ENCODE results near the gene FGFR2.

The FGFR2 gene

DNA sequence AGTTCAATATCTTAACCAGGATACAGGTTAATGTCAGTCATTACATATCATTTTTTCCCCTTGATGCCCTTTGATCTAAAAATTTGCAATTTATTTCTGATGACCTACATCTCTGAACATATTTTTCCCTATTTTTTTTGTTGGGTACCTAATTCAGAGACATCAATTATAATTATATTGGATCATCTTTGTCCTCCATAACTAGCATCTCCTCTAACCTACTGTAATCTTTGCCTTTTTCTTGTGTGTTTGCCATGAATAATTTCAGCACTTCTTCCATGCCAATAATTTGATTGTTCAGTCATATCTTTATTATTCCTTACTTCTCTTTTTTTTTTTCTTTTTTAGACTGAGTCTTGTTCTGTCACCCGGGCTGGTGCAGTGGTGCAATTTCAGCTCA is 39.2 kb upstream of the FGFR2 start:
- no peak for DNase-seq (ENCODE audit: extremely low read depth, low read depth)
- TF ChIP-seq, protein P1, sequence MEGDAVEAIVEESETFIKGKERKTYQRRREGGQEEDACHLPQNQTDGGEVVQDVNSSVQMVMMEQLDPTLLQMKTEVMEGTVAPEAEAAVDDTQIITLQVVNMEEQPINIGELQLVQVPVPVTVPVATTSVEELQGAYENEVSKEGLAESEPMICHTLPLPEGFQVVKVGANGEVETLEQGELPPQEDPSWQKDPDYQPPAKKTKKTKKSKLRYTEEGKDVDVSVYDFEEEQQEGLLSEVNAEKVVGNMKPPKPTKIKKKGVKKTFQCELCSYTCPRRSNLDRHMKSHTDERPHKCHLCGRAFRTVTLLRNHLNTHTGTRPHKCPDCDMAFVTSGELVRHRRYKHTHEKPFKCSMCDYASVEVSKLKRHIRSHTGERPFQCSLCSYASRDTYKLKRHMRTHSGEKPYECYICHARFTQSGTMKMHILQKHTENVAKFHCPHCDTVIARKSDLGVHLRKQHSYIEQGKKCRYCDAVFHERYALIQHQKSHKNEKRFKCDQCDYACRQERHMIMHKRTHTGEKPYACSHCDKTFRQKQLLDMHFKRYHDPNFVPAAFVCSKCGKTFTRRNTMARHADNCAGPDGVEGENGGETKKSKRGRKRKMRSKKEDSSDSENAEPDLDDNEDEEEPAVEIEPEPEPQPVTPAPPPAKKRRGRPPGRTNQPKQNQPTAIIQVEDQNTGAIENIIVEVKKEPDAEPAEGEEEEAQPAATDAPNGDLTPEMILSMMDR (IDR thresholded peaks at IDR 0.05; ENCODE audit: low read depth, low read length, missing control alignments) = no peak
- no peak overlapping the region for H3K4me3 ChIP-seq (replicated peaks; ENCODE audit: low read depth, low read length)

DNA sequence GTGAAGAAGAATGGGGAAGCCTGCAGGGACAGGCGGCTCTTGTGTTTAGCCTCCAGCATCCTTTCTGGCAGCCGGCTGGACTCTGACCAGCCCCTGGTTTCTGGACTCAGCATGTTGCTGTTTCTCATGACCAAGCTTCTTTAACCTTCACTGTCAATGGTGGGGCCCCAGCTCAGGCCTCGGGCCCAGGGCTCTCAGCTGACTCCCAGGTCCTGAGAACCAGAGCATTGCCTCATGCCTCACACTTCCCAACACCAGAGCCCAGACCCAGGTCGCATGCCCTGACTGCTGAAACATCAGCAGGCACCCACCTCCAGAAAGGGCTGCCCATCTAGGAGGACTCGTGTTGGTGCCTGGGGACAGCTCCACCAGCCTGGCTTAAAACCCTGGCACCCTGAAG is 34.8 kb upstream of the FGFR2 start:
- no peak overlapping the region for H3K4me3 ChIP-seq (replicated peaks; ENCODE audit: low read depth, low read length)
- no peak for DNase-seq (ENCODE audit: extremely low read depth, low read depth)
- TF ChIP-seq, protein P1 (IDR thresholded peaks at IDR 0.05; ENCODE audit: low read depth, low read length, missing control alignments) = no peak

DNA sequence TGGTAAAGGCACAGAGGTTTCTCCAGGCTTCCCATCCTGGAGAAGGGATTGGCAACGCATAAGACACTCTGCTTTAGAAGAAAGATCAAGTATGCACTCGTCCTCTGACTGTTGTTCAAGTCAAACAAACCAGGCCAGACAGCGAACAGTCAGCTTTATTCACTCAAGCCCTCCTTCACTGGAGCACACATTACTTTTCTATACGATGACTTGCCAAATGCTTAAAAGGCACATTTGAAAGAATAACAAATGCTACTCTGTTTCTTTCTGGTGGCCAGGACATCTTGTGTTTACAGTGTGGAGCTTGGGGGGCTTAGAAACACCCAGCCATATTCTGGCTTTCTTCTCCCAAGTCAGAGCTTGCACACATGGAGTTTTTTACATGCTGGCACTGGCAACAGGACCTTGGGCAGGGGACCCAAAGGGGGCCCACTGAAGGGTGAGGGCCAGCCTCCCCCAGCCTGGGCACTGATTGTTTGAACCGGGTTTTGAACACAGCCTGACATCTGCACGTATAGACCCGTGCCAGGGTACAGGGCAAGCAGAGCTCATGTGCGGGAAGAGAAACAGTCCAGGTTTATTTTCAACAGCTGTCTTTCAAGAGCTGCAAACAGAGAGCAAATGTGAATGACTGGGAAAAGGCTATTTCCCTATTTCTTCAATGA is 33.3 kb upstream of the FGFR2 start:
- TF ChIP-seq, protein P1 (IDR thresholded peaks at IDR 0.05; ENCODE audit: low read depth, low read length, missing control alignments) = no peak
- DNase-seq (ENCODE audit: extremely low read depth, low read depth) = no peak
- H3K4me3 ChIP-seq (replicated peaks; ENCODE audit: low read depth, low read length) = no peak overlapping the region

DNA sequence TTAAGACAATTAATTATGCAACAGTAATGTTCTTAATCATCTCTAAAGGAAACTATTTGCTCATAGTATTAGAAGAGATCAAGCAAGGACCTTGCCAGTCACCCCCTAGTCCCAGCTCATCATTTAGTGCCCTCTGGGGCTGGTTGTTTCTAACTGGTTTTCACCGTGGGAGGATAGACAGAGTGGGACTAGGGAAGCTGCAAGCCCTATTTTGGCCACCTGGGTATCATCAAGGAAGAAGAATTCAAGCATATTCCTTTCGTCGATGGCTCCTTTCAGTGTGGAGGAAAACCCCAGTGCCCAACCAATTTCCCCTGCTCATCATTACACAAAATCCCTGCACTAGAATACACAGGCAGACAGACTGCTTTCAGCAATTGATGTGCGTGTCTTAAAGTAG is 30.6 kb upstream of the FGFR2 start:
- TF ChIP-seq, protein P1 (IDR thresholded peaks at IDR 0.05; ENCODE audit: low read depth, low read length, missing control alignments) = no peak
- no peak overlapping the region for H3K4me3 ChIP-seq (replicated peaks; ENCODE audit: low read depth, low read length)
- no peak for DNase-seq (ENCODE audit: extremely low read depth, low read depth)

DNA sequence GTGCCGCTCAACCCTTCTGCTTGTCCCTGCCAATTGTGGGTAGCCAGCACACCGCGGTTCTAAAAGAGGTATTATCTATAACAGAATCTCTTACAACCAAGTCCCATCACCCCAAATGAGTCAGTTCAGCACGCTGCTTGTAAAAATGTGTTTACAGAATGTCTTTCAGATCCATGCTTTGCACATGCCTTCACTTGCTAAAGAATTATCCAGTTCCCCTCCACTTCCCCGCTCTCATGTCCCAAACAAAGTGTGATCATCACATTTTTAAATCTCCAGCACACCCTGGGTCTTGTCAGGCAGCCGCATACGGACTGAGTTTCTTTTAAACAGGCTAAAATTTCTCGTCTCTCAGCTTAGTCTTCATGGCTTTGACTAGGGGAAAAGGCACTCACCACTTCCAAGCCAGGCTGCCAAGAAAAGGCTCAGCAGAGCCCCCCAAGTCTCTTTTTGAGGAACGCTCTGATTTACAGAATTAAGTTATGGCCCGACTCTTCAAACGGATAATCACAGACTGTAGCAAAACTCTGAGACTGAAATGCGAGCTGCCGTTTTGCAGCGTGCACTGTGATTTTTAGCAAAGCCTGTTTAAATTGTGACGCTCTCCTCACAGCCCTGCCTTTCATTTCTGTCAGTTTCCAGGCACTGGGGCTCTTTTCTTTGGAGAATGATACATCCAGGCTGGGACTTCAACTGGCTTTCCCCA is 29.8 kb upstream of the FGFR2 start:
- peak; percentile 4 for DNase-seq (ENCODE audit: extremely low read depth, low read depth)
- TF ChIP-seq, protein P1 (IDR thresholded peaks at IDR 0.05; ENCODE audit: low read depth, low read length, missing control alignments) = no peak
- no peak overlapping the region for H3K4me3 ChIP-seq (replicated peaks; ENCODE audit: low read depth, low read length)

DNA sequence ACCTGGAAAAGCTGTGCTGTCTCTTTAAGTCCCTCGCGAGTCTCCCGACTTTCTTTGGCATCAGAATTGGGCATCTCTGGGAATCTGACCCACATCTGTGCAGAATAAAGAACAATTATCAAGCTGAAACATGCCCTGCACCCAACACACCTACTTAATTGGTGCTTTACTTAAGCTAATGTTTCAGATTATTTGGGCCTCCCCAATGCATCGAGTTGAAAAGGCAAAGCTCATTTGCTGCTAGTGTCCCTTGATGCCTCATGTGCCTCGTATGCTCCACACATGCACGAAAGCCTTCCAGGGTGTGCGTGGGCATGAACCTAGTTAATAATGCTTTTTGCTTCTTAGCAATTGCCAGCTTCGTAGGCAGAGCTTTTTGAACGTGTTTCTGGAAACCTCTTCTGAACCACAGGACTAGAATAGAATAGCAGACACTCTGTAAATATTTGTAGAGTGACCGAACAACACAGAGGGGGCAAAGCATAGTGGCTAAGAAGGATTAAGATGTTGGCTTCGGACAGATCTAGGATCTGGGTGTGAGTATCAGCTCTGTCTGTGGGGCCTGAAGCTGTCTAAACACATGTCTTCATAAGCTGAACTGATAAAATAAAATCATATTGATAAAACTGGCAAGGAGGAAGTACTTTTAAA is 26.7 kb upstream of the FGFR2 start:
- DNase-seq (ENCODE audit: extremely low read depth, low read depth) = no peak
- TF ChIP-seq, protein P1 (IDR thresholded peaks at IDR 0.05; ENCODE audit: low read depth, low read length, missing control alignments) = no peak
- no peak overlapping the region for H3K4me3 ChIP-seq (replicated peaks; ENCODE audit: low read depth, low read length)
